Measurements from ENCODE around the gene INAFM2. TPM values are rescaled to one million over a fixed set of nuclear protein-coding genes. Genes with fewer than 3 reads are reported as not detected.

INAFM2 gene
- total and polyA plus RNA-seq, 4 donors: 26.0 to 70.0 (median 56.5) TPM

- ATAC-seq (ENCODE audit: low FRiP score) (no peak), DNase-seq (no peak)
- intact Hi-C loops (cut with DNase I): no loop called here
- no peak overlapping the region for H3K4me3 ChIP-seq (ENCODE audit: low read length in 2 of 2)
- no peaks in the 10 kb centered on the region for H3K4me1 ChIP-seq (ENCODE audit: control insufficient read depth in 1 of 2, insufficient read depth in 2 of 2, low read length in 2 of 2)
- H3K27me3 ChIP-seq (ENCODE audit: control insufficient read depth in 1 of 2, insufficient read depth in 2 of 2, low read length in 1 of 2): no peaks in the 10 kb centered on the region
- no peak overlapping the region for H3K27ac ChIP-seq (ENCODE audit: low read depth in 1 of 2, low read length in 2 of 2)
- H3K36me3 ChIP-seq (ENCODE audit: control insufficient read depth in 1 of 2, insufficient read depth in 2 of 2, low read length in 1 of 2): no peaks in the 10 kb centered on the region
- whole genome bisulfite sequencing, 2 donors: 88% methylated on average over 6 of the region's 6 CpGs
- H3K9me3 ChIP-seq (ENCODE audit: control insufficient read depth, low read length): no peaks in the 10 kb centered on the region
Measured at GRCh38 chr15:40364251-40364650, 40.8 kb downstream of the INAFM2 start.

- Histone ChIP-seq H3K4me1 (ENCODE audit: control insufficient read depth in 1 of 2, insufficient read depth in 2 of 2, low read length in 2 of 2) (no peaks in the 10 kb centered on the region), H3K36me3 (ENCODE audit: control insufficient read depth in 1 of 2, insufficient read depth in 2 of 2, low read length in 1 of 2) (no peaks in the 10 kb centered on the region), H3K27ac (ENCODE audit: low read depth in 1 of 2, low read length in 2 of 2) (no peak overlapping the region), H3K27me3 (ENCODE audit: control insufficient read depth in 1 of 2, insufficient read depth in 2 of 2, low read length in 1 of 2) (no peaks in the 10 kb centered on the region), H3K9me3 (ENCODE audit: control insufficient read depth, low read length) (no peaks in the 10 kb centered on the region), H3K4me3 (ENCODE audit: low read length in 2 of 2) (no peak overlapping the region)
- no peak for ATAC-seq (ENCODE audit: low FRiP score)
- 54 to 62% methylated on average over 5 of the region's 5 CpGs for WGBS, 2 donors
- intact Hi-C loops (cut with DNase I): loop anchor here (5.0 kb wide), 4 partner anchors 42 to 88 kb away; partner anchors contain the start of genes INAFM2 (in 1 of the 2) and IVD (in 1 of the 2)
- DNase-seq: no peak
Measured at GRCh38 chr15:40365016-40365415, 41.5 kb downstream of the INAFM2 start.

- DNase-seq (no peak), ATAC-seq (ENCODE audit: low FRiP score) (no peak)
- Histone ChIP-seq H3K36me3 (ENCODE audit: control insufficient read depth in 1 of 2, insufficient read depth in 2 of 2, low read length in 1 of 2) (no peaks in the 10 kb centered on the region), H3K4me1 (ENCODE audit: control insufficient read depth in 1 of 2, insufficient read depth in 2 of 2, low read length in 2 of 2) (no peaks in the 10 kb centered on the region), H3K27me3 (ENCODE audit: control insufficient read depth in 1 of 2, insufficient read depth in 2 of 2, low read length in 1 of 2) (no peaks in the 10 kb centered on the region), H3K4me3 (ENCODE audit: low read length in 2 of 2) (no peak overlapping the region), H3K27ac (ENCODE audit: low read depth in 1 of 2, low read length in 2 of 2) (no peak overlapping the region), H3K9me3 (ENCODE audit: control insufficient read depth, low read length) (no peaks in the 10 kb centered on the region)
- WGBS, 2 donors: 58 to 64% methylated on average over 11 of the region's 11 CpGs
- intact Hi-C loops (cut with DNase I): loop anchor here (5.0 kb wide), 4 partner anchors 41 to 89 kb away; partner anchors contain the start of genes INAFM2 (in 1 of the 2) and IVD (in 1 of the 2)
Measured at GRCh38 chr15:40365624-40366456, 42.3 kb downstream of the INAFM2 start.

GRCh38 chr15:40366457-40367370, 43.2 kb downstream of the INAFM2 start:
- 26 to 28% methylated on average over 14 of the region's 14 CpGs for WGBS, 2 donors
- H3K4me1 ChIP-seq (ENCODE audit: control insufficient read depth in 1 of 2, insufficient read depth in 2 of 2, low read length in 2 of 2): no peaks in the 10 kb centered on the region
- H3K27ac ChIP-seq (ENCODE audit: low read depth in 1 of 2, low read length in 2 of 2): no peak overlapping the region
- ATAC-seq (ENCODE audit: low FRiP score) (peak; percentile 67), DNase-seq (peak; percentile 81 to 88)
- H3K36me3 ChIP-seq (ENCODE audit: control insufficient read depth in 1 of 2, insufficient read depth in 2 of 2, low read length in 1 of 2): no peaks in the 10 kb centered on the region
- H3K4me3 ChIP-seq (ENCODE audit: low read length in 2 of 2): no peak overlapping the region
- intact Hi-C loops (cut with DNase I): loop anchor here (5.0 kb wide), 4 partner anchors 41 to 89 kb away; partner anchors contain the start of genes INAFM2 (in 1 of the 2) and IVD (in 1 of the 2)
- H3K9me3 ChIP-seq (ENCODE audit: control insufficient read depth, low read length): no peaks in the 10 kb centered on the region
- H3K27me3 ChIP-seq (ENCODE audit: control insufficient read depth in 1 of 2, insufficient read depth in 2 of 2, low read length in 1 of 2): no peaks in the 10 kb centered on the region

DNA sequence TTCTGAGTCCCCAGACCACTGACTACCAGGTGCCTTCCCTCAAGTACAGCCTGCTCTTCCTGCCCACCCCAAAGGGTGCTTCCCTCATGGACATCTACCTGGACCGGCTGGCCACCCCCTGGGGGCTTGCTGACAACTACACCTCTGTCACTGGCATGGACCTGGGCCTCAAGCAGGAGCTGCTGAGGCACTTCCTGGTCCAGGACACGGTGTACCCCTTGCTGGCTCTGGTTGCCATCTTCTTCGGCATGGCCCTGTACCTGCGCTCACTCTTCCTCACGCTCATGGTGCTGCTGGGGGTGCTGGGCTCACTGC, 43.8 kb downstream of the INAFM2 start:
- no peaks in the 10 kb centered on the region for H3K9me3 ChIP-seq (ENCODE audit: control insufficient read depth, low read length)
- no peaks in the 10 kb centered on the region for H3K27me3 ChIP-seq (ENCODE audit: control insufficient read depth in 1 of 2, insufficient read depth in 2 of 2, low read length in 1 of 2)
- H3K27ac ChIP-seq (ENCODE audit: low read depth in 1 of 2, low read length in 2 of 2): no peak overlapping the region
- no peak for ATAC-seq (ENCODE audit: low FRiP score)
- H3K4me3 ChIP-seq (ENCODE audit: low read length in 2 of 2): no peak overlapping the region
- intact Hi-C loops (cut with DNase I): loop anchor here (5.0 kb wide), 4 partner anchors 40 to 90 kb away; partner anchors contain the start of genes INAFM2 (in 1 of the 2) and IVD (in 1 of the 2)
- 85 to 87% methylated on average over 5 of the region's 5 CpGs for WGBS, 2 donors
- no peak for DNase-seq
- H3K36me3 ChIP-seq (ENCODE audit: control insufficient read depth in 1 of 2, insufficient read depth in 2 of 2, low read length in 1 of 2): no peaks in the 10 kb centered on the region
- H3K4me1 ChIP-seq (ENCODE audit: control insufficient read depth in 1 of 2, insufficient read depth in 2 of 2, low read length in 2 of 2): no peaks in the 10 kb centered on the region

GRCh38 chr15:40367686-40368611, 44.5 kb downstream of the INAFM2 start:
- H3K4me3 ChIP-seq (ENCODE audit: low read length in 2 of 2): no peak overlapping the region
- WGBS, 2 donors: 16 to 20% methylated on average over 86 to 91 of the region's 91 CpGs
- peak; percentile 90 for ATAC-seq (ENCODE audit: low FRiP score)
- DNase-seq: peak; percentile 91 to 94
- H3K9me3 ChIP-seq (ENCODE audit: control insufficient read depth, low read length): no peaks in the 10 kb centered on the region
- H3K4me1 ChIP-seq (ENCODE audit: control insufficient read depth in 1 of 2, insufficient read depth in 2 of 2, low read length in 2 of 2): no peaks in the 10 kb centered on the region
- intact Hi-C loops (cut with DNase I): loop anchor here (5.0 kb wide), 4 partner anchors 39 to 91 kb away; partner anchors contain the start of genes INAFM2 (in 1 of the 2) and IVD (in 1 of the 2)
- no peaks in the 10 kb centered on the region for H3K27me3 ChIP-seq (ENCODE audit: control insufficient read depth in 1 of 2, insufficient read depth in 2 of 2, low read length in 1 of 2)
- no peak overlapping the region for H3K27ac ChIP-seq (ENCODE audit: low read depth in 1 of 2, low read length in 2 of 2)
- no peaks in the 10 kb centered on the region for H3K36me3 ChIP-seq (ENCODE audit: control insufficient read depth in 1 of 2, insufficient read depth in 2 of 2, low read length in 1 of 2)

DNA sequence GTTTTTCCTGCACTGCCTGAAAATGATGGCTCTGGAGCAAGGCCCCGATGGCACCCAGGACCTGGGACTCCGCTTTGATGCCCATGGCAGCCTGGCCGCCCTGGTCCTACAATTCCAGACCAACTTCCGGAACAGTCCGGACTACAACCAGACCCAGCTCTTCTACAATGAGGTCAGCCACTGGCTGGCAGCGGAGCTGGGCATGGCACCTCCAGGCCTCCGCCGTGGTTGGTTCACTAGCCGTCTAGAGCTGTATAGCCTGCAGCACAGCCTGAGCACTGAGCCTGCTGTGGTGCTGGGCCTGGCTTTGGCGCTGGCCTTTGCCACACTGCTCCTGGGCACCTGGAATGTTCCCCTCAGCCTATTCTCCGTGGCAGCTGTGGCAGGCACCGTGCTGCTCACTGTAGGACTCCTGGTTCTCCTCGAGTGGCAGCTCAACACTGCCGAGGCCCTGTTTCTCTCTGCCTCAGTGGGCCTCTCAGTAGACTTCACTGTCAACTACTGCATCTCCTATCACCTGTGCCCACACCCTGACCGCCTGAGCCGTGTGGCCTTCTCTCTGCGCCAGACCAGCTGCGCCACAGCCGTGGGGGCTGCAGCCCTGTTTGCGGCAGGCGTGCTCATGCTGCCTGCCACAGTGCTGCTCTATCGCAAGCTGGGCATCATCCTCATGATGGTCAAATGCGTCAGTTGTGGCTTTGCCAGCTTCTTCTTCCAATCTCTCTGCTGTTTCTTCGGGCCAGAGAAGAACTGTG, 45.4 kb downstream of the INAFM2 start:
- 97% methylated on average over 24 of the region's 24 CpGs for WGBS, 2 donors
- no peaks in the 10 kb centered on the region for H3K4me1 ChIP-seq (ENCODE audit: control insufficient read depth in 1 of 2, insufficient read depth in 2 of 2, low read length in 2 of 2)
- no peaks in the 10 kb centered on the region for H3K9me3 ChIP-seq (ENCODE audit: control insufficient read depth, low read length)
- no peaks in the 10 kb centered on the region for H3K36me3 ChIP-seq (ENCODE audit: control insufficient read depth in 1 of 2, insufficient read depth in 2 of 2, low read length in 1 of 2)
- H3K4me3 ChIP-seq (ENCODE audit: low read length in 2 of 2): no peak overlapping the region
- no peak overlapping the region for H3K27ac ChIP-seq (ENCODE audit: low read depth in 1 of 2, low read length in 2 of 2)
- intact Hi-C loops (cut with DNase I): loop anchor here (5.0 kb wide), 4 partner anchors 38 to 92 kb away; partner anchors contain the start of genes INAFM2 (in 1 of the 2) and IVD (in 1 of the 2)
- no peaks in the 10 kb centered on the region for H3K27me3 ChIP-seq (ENCODE audit: control insufficient read depth in 1 of 2, insufficient read depth in 2 of 2, low read length in 1 of 2)
- ATAC-seq (ENCODE audit: low FRiP score): no peak
- DNase-seq: peak in 1 of 2 donors; percentile 65

All from aorta (tissue), 5 donors.